ENCODE data around the gene LELP1. TPM values are rescaled to one million over a fixed set of nuclear protein-coding genes. Genes with fewer than 3 reads are reported as not detected.

LELP1 gene
- total RNA-seq, 1 donor from 2014 or later, result not detected

DNA sequence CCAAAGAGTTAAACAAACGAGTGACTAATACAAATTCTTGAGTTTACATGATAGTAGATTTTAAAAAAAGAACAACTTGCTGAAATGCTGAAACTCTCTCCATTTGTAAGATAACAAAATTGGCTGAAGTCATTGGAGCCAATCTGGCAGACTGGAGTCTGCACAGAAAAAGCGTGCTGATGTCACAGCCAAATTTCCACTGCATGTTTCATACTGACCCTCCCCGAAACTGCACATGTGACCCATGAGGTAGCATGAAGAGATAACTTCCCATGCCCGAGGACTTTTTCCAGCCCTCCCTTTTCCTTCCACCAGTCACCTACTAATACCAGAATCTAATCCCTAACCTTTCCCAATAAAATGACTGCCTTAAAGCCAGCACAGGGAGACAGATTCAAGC is 1.2 kb upstream of the LELP1 start:
- intact Hi-C loops (cut with micrococcal nuclease), result no loop called here
- Mint-ChIP-seq H3K9me3 (no peaks in the 10 kb centered on the region), H3K27ac (no peak overlapping the region), H3K4me3 (no peak overlapping the region), H3K27me3 (peaks cover 24% of the 10 kb centered on the region), H3K4me1 (no peaks in the 10 kb centered on the region), H3K36me3 (ENCODE audit: low read depth) (no peaks in the 10 kb centered on the region)
- no peak for TF ChIP-seq CTCF (IDR thresholded peaks at IDR 0.05)
- ATAC-seq (ENCODE audit: low read depth) (no peak), DNase-seq (no peak)
- POLR2A ChIA-PET, result no interaction called here
- CTCF ChIA-PET, result no interaction called here

DNA sequence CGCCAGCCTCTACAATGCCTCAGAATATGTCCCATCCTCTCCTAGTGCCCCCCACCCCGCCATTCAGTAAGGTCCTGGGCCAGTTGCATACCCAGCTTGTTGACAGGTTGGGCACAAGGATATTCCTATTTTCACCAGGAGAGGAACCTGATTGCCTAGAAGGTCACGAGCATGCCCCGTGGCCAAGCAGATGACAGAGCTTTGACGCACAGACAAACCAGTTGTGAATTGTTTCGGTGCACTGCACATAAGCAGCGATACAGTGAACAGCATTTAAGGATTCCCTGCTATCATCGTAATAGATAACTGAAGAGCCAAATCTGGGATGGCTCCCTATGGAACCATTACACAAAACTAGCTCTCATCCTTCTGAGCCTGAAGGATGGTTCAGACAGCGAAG is 3.4 kb downstream of the LELP1 start:
- CTCF ChIA-PET, result no interaction called here
- Mint-ChIP-seq H3K4me1 (no peaks in the 10 kb centered on the region), H3K9me3 (no peaks in the 10 kb centered on the region), H3K27ac (no peak overlapping the region), H3K4me3 (no peak overlapping the region), H3K36me3 (ENCODE audit: low read depth) (no peaks in the 10 kb centered on the region), H3K27me3 (peaks cover 14% of the 10 kb centered on the region)
- DNase-seq (no peak), ATAC-seq (ENCODE audit: low read depth) (no peak)
- POLR2A ChIA-PET, result no interaction called here
- intact Hi-C loops (cut with micrococcal nuclease), result no loop called here
- no peak for TF ChIP-seq CTCF (IDR thresholded peaks at IDR 0.05)

DNA sequence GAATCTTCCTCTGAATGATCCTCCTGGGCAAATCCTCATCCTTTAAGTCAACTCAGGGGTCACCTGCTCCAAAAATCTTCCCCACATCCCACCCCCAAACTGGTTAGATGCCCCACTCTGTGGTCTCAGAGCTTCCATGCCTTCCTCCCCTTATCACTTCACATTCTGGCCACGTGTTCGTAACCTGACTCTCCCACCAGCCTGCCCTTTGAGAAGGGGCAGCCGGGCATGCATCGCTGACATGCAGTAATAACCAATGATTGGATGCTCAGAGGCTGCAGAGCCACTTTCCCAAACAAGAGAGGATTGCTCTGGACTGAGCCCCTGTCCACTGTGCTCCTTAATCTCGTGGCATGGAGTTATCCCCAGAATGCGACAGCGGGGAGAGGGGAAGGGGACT is 7.0 kb downstream of the LELP1 start:
- CTCF ChIA-PET, result no interaction called here
- intact Hi-C loops (cut with micrococcal nuclease), result no loop called here
- no peak for ATAC-seq (ENCODE audit: low read depth)
- Mint-ChIP-seq H3K4me3 (no peak overlapping the region), H3K4me1 (no peaks in the 10 kb centered on the region), H3K27ac (no peak overlapping the region), H3K9me3 (no peaks in the 10 kb centered on the region), H3K36me3 (ENCODE audit: low read depth) (no peaks in the 10 kb centered on the region), H3K27me3 (peaks cover 20% of the 10 kb centered on the region)
- TF ChIP-seq CTCF (IDR thresholded peaks at IDR 0.05), result no peak
- POLR2A ChIA-PET, result no interaction called here
- no peak for DNase-seq

- ATAC-seq (ENCODE audit: low read depth), result no peak
- no peaks in the 10 kb centered on the region for H3K4me1 Mint-ChIP-seq
- H3K27ac Mint-ChIP-seq, result no peak overlapping the region
- no peak for TF ChIP-seq CTCF (IDR thresholded peaks at IDR 0.05)
- DNase-seq, result no peak
- no peaks in the 10 kb centered on the region for H3K9me3 Mint-ChIP-seq
- CTCF ChIA-PET, result no interaction called here
- POLR2A ChIA-PET, result no interaction called here
- intact Hi-C loops (cut with micrococcal nuclease), result no loop called here
- peaks cover 20% of the 10 kb centered on the region for H3K27me3 Mint-ChIP-seq
- H3K36me3 Mint-ChIP-seq (ENCODE audit: low read depth), result no peaks in the 10 kb centered on the region
- no peak overlapping the region for H3K4me3 Mint-ChIP-seq
Observed at GRCh38 chr1:153212201-153212600, 9.0 kb downstream of the LELP1 start.

DNA sequence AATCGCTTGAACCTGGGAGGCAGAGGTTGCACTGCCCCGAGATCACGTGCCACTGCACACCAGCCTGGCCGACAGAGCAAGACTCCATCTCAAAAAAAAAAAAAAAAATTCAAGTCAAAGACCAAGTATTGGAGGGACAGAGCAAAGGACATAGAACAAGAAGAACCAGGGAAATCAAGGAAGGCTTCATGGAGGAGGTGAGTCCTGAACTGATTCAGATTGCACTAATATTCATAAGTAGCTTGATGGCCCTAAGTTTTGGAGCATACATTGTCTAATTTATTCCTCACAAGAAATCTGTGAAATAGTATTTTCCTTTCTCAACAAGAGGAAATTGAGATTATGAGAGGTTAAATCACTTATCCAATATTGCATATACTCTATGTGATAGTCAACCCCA is 10.3 kb downstream of the LELP1 start:
- Mint-ChIP-seq H3K9me3 (no peaks in the 10 kb centered on the region), H3K4me1 (no peaks in the 10 kb centered on the region), H3K27me3 (peaks cover 25% of the 10 kb centered on the region), H3K27ac (no peak overlapping the region), H3K4me3 (no peak overlapping the region), H3K36me3 (ENCODE audit: low read depth) (no peaks in the 10 kb centered on the region)
- DNase-seq, result no peak
- TF ChIP-seq CTCF (IDR thresholded peaks at IDR 0.05), result no peak
- ChIA-PET POLR2A (no interaction called here), CTCF (no interaction called here)
- intact Hi-C loops (cut with micrococcal nuclease), result no loop called here
- no peak for ATAC-seq (ENCODE audit: low read depth)
